Measurements from ENCODE around the gene CDC20.
"Not testable (repeated sequence)": the region's sequence is repeated elsewhere in the genome, so short reads cannot be mapped to it uniquely, and the experiment has no call there.

Gene CDC20

GRCh38 chr1:43398227-43398626 is 39.4 kb downstream of the CDC20 start:
- no peak for DNase-seq (ENCODE audit: low spot score)
- TF ChIP-seq CTCF (IDR thresholded peaks at IDR 0.05; ENCODE audit: extremely low read depth, missing control alignments), result no peak

DNA sequence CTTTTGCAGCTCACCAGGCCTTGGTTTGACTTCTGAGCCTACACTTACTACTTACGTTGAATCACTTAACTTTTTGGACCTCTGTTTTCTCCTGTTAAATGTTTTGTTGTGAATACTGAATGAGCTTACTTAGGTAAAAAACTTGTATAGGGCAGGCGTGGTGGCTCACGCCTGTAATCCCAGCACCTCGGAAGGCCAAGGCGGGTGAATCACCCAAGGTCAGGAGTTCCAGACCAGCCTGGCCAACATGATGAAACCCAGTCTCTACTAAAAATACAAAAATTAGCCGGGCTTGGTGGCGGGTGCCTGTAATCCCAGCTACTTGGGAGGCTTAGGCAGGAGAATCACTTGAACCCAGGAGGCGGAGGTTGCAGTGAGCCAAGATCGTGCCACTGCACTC is 41.7 kb downstream of the CDC20 start:
- not testable (repeated sequence) for DNase-seq (ENCODE audit: low spot score)

- TF ChIP-seq CTCF (IDR thresholded peaks at IDR 0.05; ENCODE audit: extremely low read depth, missing control alignments), result no peak
- DNase-seq (ENCODE audit: low spot score), result no peak
Observed at GRCh38 chr1:43402089-43402865, 43.5 kb downstream of the CDC20 start.

DNA sequence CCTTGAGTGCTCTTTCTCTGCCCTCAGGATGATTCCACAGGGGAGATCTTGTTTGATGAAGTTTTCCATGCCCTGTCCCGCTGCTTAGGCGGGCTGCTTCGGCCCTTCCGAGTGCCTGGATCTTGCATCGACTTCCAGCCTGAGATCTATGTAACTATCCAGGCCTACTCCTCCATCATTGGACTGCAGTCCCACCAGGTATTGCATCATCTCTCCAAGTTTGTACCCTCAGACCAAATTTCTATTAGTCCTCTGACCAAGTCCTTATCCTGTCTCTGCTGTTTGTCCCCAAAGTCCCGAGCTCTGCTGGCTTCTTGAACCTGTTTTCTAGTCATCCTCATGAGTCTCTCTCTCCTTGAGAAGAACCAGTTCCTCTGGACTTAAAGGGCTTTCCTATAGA is 45.6 kb downstream of the CDC20 start:
- DNase-seq (ENCODE audit: low spot score), result no peak
- no peak for TF ChIP-seq CTCF (IDR thresholded peaks at IDR 0.05; ENCODE audit: extremely low read depth, missing control alignments)

DNA sequence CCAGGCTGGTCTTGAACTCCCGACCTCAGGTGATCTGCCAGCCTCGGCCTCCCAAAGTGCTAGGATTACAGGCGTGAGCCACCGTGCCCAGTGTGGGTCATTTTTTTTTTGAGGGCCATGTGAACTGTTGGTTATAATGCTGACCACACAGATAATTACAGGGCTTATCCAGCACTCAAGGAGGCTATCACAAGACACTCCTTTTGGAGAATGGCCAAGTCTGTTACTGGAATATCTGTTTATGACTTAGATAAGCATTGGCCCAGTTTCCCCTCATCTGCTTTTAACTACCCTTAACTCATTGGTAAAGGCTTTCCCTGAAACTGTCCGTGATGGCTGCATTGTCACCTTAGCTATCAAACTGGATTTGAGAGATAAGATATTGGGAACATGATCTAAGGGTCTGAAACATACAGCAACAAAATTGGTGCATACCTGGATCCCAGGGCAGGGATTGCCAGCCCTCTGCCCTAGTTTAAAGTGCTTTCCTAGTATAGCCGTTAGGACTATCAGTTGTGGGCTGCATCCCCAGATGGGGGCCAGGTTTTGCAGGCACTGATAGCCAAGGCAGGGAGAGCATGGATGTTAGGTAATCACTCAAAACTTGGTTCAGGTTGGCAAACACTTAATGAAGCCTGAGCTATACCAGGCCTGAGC is 46.6 kb downstream of the CDC20 start:
- DNase-seq (ENCODE audit: low spot score), result no peak
- no peak for TF ChIP-seq CTCF (IDR thresholded peaks at IDR 0.05; ENCODE audit: extremely low read depth, missing control alignments)

DNA sequence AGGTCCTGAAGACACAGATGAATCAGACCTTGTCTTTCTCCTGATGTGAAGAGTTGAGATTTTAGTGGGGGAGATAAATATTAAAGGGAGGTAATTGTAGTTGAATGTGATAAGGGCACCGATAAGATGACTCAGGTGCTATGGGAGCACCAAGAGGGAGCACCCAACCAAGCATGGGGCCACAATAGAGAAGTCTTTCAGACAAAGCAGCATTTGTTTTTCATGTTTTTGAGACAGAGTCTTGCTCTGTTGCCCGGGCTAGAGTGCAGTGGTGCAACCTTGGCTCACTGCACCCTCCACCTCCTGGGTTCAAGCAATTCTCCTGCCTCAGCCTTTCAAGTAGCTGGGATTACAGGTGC is 47.1 kb downstream of the CDC20 start:
- TF ChIP-seq CTCF (IDR thresholded peaks at IDR 0.05; ENCODE audit: extremely low read depth, missing control alignments), result no peak
- no peak for DNase-seq (ENCODE audit: low spot score)

- DNase-seq (ENCODE audit: low spot score), result no peak
- TF ChIP-seq CTCF (IDR thresholded peaks at IDR 0.05; ENCODE audit: extremely low read depth, missing control alignments), result no peak
Observed at GRCh38 chr1:43410571-43410970, 51.8 kb downstream of the CDC20 start.
